IPS-NIHi7 (cell line): ENCODE measurements around the gene FNDC11.
A peak's percentile ranks its signal among the peaks of the same experiment; 100 is the strongest.

Experiments
- DNase-seq: peaks from one replicate; pipeline ENCODE4 v3.0.0; 2012; ENCODE audit warnings: mixed read lengths; ENCODE audit errors: extremely low spot score

Gene FNDC11

DNA sequence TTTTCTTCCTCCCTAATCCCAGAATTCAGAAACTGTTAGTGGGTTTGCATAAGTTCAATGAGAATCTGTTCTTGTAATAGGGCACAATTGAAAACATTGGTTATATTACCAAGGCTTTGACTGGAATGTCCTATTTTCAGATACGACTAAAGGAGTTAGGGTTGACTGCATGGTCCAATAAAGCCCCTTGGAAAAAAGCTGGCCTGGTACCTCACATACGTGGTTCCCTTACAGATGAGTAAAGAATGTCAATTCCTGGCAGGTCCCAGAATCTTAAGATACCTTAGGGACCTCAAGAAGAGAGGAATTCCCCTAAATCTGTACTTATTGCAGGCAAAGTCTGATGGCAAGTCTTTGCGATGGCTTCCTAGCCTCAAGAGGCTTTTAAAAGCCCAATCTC is 28.8 kb upstream of the FNDC11 start:
- DNase-seq = no peak

DNA sequence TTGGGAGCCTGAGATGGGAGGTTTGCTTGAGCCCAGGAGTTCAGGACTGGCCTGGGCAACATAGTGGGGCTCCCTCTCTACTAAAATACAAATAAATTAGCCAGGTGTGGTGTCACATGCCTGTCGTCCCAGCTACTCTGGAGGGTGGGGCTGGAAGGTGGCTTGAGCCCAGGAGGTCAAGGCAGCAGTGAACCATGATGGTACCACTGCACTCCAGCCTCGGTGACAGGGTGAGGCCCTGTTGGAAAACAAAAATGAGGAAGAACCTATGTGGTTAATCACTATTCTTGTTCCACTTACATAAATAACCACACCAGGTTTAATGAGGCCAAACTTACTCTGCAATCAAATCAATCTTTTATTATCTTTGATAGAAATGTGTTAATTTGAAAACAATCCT is 28.0 kb upstream of the FNDC11 start:
- no peak for DNase-seq

DNA sequence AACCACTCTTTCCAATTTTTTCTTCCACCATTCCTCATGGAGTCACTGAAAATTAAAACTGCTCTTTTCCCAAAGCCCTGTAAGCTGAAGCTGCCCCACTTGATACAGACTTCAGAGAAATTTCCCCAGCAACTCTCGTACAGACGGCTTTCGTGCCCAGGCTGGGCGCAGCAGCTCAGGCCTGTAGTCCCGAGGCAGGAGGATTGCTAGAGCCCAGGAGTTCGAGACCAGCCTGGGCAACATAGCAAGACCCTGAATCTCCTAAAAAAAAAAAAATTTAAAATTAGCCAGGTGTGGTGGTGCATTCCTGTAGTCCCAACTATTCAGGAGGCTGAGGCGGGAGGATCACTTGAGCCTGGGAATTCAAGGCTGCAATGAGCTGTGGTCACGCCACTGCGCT is 26.8 kb upstream of the FNDC11 start:
- DNase-seq = no peak

DNA sequence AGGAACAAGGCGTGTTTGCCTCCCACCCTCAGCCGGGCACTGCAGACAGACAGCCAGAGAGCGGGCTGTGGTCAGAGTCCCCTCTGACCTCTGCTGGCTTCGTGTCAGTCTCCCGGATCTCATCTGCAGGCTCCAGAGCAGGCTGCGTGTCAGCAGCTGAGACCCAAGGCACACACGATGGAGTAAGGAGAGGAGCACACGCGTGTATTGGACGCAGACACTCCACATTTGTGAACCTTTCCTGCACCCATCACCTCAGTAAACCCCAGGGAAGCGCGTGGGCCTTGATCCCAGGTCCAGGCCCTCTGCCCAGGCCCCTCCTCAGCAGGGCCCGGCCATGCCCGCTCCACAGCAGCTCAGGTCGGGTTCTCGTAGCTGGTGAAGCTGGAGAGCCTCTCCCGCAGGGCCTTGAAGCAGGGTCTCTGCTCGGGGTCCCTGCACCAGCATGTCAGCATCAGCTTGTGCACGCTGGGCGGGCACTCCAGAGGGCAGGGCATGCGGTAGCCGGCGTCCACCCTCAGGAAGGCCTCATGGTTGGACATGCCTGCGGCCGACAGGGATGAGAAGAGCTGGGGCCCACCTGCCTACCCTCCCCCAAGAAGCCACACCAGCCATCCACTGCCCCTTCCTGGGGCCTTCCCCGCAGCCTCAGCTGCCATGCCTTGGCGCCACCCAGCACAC is 24.6 kb upstream of the FNDC11 start:
- no peak for DNase-seq

DNA sequence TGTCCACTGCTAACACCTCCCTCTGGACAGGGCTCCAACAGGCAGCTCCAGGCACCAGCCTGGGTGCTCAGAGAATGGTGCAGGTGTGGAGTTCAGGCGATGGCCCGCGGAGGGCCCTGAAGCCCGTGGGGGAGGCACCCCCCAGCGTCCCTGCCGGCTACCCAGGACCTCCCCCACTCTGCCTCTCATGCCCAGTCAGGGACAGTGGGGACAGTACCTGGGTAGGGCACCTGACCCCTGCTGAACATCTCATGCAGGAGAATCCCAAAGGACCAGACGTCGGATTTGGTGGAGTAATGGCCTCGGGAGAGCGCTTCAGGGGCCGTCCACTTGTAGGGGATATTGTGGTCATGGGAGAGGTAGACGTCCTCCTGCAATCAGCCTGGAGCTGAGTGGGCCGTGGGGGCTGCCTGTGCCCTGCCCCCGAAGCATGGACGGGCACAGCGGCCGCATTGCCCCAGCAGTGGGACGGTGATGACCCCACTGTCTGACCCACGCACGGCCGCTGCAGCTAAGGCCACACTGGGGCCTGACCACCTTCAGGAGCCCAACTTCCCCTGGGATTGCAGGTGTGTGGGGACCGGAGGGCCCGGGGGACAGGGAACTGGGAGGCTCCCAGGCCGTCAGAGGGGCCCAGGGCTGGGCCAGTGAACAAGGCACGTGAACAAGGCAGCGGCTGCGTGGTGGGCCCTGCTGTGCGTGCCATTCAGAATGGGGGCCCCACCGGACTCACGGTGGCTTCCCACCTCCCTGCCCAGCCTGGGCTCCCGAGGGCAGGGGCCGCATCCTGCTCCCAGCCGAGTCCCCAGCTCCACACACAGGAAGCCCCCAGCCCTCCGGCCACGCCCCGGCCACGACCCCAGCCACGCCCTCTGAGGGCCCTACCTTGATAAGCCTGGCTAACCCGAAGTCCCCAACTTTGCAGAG is 23.8 kb upstream of the FNDC11 start:
- DNase-seq = no peak

DNA sequence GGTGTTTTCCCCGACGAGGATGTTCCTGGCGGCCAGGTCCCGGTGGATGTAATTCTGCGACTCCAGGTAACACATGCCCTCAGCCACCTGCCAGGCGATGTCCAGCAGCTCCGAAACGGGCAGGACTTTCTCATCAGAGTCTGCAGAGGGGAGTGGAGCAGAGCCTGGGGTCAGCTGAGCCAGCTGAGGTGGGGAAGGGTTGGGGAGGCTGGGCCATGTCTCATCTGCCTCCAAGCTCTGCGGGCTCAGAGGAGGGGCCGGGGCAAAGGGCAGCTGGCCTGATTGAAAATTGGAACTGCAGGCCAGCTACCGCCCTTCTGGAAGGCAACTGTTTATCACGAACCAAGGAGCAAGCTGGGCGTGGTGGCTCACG is 23.2 kb upstream of the FNDC11 start:
- no peak for DNase-seq

DNA sequence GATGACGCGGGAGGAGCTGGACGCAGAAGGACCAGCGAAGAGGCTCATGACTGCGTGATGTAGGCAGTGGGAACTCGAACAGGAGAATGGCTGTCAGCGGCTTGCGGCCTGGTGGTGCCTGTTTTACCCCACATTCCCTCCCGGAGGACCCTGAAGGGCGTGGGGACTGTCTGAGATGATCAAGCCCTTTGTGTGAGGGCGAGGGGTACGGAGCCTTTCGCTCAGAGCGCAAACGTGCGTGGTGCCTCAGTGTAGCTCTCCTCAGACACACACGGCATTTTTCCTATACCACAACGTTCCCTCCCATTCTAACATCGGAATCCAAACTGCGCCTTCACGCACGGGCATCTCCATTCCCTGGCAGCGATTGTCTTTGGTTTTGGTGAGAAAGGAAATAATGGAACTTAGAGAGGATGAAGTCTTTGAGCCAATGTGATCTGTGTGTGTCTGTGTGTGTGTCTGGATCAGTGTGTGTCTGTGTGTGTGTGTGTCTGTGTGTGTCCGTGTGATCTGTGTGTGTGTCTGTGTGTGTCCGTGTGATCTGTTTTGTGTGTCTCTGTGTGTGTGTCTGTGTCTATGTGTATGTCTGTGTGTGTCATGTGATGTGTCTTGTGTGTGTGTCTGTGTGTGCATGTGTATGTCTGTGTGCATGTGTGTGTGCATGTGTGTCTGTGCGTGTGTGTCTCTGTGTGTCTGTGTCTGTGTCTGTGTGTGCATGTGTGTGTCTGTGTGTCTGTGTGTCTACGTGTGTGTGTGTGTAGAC is 22.1 kb upstream of the FNDC11 start:
- DNase-seq = no peak

DNA sequence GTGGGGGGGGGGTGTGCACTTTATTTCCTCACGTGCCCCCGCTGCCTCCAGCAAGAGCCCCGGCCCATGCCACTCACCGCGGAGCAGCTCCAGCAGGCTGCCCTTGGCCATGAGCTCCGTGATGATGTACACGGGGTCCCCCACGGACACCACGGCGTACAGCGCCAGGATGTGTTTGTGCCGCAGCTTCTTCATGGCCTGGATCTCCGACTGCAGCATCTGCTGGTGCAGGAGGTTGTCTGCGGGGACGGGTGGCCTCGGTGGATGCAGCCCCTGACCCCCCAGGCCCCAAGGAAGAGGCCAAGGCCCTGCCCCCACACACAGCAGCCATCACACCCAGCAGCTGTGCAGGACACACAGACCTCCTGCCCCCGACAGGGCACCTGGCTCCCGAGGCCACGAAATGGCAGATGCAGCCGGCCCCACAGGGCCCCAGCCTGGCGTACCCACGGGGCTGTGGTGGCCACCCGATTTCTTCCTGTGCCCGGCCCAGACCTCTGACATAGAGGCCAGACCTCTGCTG is 21.4 kb upstream of the FNDC11 start:
- DNase-seq = no peak

DNA sequence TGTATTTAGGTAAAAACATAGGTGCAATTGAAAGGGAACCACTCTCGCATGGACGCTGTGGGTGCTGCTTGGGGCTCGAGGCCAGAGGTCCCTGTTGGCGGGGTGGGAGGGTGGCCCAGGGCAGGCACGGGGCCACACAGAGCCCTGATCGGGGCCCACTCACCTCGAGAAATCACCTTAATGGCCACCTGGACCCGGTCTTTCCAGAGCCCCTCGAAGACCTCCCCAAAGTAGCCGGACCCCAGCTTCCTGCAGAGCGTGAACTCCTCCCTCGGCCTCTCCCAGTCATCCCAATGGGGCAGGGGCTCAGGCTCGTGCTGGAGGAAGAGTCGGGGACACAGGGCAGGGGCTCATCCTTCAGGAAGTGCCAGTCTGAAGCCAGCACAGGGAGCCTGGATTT is 20.6 kb upstream of the FNDC11 start:
- DNase-seq = no peak

DNA sequence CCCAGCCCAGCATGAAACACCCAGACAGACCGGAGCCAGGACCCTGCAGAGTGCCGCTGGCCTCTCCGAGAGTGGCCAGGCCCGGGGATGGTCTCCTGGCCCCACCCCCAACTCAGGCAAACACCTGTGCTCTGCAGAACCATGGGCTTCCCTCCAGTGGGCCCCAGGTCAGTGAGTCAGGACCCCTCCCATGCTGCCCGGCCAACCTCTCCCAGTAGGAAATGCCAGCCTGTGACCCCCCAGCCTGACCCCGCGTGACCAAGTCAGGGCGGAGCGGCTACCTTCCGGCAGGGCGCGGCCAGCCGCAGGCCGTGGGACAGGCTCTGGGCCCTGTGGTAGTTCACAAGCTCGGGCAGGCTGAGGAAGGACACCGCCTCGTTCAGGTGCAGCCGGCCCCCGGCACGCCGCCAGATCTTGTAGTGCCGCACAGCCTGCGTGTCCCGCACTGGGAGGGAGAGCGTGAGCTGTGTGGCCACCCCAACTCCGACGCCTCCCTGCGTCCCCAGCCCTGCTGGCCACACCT is 20.0 kb upstream of the FNDC11 start:
- no peak for DNase-seq

DNA sequence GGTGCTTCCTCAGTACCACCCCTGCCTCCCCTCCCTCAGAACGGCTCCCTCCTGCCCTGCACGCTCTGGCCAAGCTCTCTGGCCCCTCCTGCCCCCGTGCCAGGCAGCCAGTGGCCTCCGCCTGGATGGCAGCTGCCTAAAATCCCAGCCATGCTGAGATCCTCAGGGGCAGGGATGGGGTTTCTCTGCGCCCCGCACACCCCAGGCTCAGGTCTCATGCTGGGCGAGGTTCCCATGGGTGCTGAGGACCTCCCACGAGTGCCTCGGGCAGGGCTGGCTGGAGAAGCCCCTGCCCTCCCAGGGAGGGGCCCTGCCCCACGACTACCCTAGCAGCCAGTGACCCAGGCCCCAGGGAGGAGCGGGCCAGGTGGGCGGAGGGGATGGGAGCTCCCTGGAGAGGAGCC is 19.5 kb upstream of the FNDC11 start:
- no peak for DNase-seq

DNA sequence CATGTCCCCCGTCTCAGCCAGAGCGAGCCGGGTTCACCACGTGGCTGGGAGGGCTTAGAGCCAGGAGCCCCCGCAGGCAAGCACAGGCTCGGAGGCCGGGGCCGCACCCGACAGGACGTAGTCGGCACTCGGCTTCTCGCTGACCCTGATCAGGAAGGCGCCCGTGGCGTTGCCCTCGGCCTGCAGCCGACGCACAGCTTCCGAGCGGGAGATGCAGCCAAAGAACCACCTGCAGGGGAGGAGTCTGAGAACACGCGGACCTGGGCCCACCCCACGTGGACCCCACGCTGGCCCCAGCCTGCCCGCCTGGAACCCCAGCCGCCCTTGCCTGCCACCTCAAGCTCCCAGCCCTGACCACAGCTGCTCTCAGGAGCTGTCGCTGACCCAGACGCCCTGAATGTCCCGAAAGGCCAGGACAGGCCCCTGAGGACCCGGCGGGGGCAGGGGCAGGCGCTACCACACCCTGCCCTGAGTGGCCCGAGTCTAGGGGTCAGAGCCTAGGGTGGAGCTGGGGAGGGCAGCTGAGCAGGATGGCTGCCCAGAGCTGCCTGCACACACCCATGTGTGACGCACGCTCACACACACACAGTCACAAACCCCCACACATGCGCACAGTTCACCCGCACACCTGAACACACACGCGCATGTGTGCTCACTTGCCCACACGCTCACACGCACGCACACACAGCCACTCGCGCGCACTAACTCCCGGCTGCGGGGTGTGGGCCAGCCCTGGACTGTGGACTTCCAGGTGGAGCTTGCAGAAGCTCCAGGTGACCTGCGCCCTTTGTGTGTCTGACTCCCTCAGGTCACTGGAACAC is 18.9 kb upstream of the FNDC11 start:
- no peak for DNase-seq

DNA sequence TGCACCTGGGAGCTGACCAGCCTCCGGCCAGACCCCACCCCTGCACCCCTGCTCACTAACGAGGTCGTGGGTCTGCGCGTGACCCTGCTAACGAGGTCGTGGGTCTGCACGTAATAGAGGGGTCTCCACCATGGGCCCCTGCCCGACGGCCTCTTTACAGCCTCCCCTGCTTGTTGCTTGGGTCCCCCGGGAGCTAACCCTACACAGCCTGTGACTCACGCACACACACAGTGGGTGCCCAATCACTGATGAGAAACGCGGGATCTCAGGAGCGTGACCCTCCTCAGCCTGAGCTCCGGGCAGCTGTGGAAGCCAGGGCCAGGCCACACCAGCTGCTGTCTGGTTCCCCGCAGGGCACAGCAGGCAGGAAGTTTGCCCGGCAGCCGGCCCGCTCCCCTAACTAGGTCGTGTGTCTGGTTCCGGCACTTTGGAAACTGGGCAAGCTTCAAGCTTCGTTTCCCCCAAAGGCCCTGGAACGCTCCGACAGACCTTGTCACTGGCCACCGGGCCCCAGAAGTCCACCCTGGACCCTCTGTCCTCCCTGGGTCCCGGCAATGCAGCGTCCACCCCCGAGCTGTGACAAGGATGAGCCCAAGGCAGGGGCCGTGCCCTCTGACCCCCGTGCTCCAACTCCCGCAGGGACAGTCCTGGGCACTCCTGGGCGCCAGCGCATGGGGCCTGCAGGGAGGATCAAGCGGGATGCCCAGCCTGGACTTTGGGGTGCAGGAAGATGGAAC is 17.6 kb upstream of the FNDC11 start:
- DNase-seq = no peak

DNA sequence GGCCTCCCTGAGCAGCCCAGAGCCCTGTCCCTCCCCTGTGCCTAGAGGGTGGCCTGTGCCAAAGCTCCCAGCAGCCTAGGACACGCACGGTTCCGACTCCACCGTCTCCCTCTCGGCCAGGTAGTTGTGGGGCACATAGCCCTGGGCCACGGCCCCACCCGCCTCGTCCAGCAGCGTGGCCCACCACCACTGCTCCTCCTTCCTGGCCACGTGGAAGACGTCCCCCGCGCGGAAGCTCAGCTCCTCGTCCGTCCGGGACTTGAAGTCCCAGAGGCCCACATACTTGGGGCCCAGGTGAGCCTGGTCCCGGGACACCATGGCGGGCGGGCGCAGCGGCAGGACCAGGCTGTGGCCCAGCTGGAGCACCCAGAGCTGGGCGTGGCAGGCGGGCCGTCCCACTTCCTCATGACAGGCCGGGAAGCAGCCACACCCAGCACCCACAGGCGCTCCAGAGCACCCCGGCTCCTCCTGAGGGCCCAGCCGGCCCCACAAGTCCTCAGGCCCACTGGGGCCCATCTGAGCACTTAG is 16.9 kb upstream of the FNDC11 start, which contains the start of gene PTK6:
Gene PTK6 (minus strand): TSS at position 380 of the 528 bp plus-strand sequence. CDS start 62 bp downstream, at position 318.
- DNase-seq = no peak

DNA sequence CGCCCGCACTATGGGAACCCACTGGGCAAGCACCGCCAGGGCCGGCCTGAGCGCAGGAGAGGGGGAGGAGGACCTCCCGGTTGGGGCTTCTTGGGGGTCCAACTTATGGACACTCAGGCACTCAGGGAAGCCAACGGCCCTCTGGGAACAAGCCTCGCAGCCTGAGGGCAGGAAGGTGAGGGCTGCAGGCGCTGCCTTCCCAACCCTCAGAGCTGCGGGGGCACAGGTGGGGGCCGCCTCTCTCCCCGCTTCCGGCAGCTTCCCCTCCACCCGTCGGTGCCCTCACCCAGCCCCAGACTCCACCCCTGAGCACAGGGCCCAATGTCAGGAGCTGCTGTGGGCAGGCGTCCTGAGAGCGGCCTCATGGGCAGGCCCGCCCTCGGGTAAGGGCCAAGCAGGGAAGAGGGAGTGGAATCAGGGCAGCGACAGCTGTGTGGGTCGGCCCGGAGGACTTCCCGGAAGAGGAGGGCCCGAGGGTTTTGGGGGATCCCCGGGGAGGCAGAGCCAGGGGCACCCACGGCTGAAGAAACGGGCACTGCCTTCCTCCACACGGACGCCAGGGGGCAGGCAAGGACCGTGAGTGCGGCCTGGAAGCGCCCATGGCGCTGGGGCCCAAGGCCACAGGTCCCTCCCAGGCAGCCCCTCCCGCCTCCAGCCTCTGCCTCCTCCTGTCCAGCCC is 16.3 kb upstream of the FNDC11 start:
- peak; percentile 97 for DNase-seq

DNA sequence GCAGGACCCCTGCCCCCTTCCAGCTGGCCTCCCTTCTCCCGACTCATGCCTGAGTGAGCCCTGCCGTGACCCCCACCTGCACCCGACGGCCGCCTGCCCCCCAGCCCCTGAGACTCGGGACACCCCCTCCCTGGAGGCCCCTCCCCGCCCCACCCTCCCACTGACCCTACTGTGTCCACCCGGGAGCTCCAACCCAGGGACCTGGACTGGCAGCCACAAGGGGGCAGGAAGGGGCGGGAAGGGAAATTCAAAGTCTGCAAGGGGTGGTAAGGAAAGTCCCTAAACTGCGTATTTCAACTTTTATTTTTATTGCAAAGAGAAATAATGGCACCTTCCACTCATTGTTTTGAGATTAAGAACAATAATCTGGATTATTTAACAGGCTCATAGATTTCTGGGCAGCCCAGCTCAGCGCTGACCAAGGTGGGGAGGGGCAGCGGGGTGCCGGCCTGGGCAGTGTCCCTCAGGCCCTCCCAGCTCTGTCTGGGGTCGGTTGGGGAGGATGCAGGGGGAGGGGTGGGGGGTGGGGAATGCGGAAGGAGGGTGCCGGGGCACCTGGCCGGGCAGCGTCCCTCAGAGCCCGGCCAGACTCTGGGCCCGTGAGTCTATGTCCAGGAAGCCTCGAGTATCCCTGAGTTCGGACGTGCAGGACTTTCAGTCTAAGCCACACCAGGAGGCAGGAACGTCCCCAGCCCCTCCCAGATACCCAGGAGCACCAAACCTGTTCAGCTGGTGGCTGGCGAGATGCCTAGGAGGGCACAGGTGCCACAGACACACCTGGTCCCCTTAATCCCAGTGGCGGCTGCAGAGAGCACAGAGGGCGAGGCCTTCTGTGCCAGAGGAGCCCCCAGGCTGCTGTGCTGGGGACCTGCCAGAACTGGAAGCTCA is 15.5 kb upstream of the FNDC11 start:
- no peak for DNase-seq

DNA sequence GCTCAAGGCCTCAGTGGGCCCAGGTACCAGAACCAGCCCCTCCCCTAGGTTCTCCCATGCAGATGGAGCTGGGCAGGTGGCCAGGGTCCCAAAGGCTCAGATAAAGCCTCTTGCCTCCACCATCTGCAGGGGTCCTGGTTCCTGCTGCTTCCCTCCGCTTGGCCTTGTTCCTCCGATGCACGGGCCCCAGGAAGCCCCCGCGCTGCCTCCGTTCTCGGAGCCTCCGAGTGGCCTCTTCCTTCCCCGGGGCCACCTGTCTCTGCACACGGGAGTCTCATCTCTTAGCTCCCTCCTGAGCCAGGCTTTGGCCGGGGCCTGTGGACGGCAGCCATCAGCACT is 14.9 kb upstream of the FNDC11 start:
- no peak for DNase-seq
